Liver (tissue), 3 donors: Measurements from ENCODE around the gene CETN3.

ENCODE experiments used
- GABPA ChIP-seq, 2 donors: IDR thresholded peaks in 1 of 2; conservative IDR thresholded peaks in 1 of 2; 2 replicates each; pipeline ENCODE4 v1.6.1; 2016; ENCODE audit warnings: antibody characterized with exemption in 2 of 2, mild to moderate bottlenecking in 1 of 2, moderate library complexity in 1 of 2
- TAF1 ChIP-seq: conservative IDR thresholded peaks from 2 replicates; pipeline ENCODE4 v1.6.1; 2016; ENCODE audit warnings: antibody characterized with exemption, mild to moderate bottlenecking
- TF ChIP-seq, protein P1 (sequence below): fragments of 150-350 bp; IDR thresholded peaks from 2 replicates; pipeline ENCODE4 v1.5.1; 2017; ENCODE audit warnings: improper control_type of control experiment, low read depth, low read length; ENCODE audit not compliant: missing input control
- TF ChIP-seq, protein P2 (sequence below): IDR thresholded peaks from 2 replicates; pipeline ENCODE4 v1.6.1; 2016; ENCODE audit warnings: antibody characterized with exemption, mild to moderate bottlenecking
- donor health status: healthy.
- donor health status: healthy.

DNA sequence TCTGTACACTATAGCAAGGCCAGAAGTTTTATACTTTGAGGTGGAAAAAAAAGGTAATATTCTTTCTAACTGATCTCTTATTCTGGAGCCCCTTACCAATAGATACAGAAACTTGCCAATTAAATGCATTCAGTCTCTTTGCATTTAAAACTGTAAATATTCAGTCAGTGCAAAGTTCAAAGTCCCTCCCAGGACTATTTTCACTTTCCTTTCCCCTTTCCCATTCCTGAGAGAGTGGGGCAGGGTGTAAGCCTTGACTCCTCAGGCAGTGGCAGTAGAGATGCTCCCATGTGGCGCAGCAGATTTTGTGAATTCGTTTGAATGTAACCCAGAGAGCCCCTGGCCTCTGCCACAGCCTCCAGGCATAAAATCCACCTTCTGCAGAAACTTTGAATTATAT is 29.9 kb downstream of the CETN3 start:
- TF ChIP-seq, protein P1, sequence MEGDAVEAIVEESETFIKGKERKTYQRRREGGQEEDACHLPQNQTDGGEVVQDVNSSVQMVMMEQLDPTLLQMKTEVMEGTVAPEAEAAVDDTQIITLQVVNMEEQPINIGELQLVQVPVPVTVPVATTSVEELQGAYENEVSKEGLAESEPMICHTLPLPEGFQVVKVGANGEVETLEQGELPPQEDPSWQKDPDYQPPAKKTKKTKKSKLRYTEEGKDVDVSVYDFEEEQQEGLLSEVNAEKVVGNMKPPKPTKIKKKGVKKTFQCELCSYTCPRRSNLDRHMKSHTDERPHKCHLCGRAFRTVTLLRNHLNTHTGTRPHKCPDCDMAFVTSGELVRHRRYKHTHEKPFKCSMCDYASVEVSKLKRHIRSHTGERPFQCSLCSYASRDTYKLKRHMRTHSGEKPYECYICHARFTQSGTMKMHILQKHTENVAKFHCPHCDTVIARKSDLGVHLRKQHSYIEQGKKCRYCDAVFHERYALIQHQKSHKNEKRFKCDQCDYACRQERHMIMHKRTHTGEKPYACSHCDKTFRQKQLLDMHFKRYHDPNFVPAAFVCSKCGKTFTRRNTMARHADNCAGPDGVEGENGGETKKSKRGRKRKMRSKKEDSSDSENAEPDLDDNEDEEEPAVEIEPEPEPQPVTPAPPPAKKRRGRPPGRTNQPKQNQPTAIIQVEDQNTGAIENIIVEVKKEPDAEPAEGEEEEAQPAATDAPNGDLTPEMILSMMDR, result no peak
- no peak for TF ChIP-seq TAF1
- TF ChIP-seq, protein P2, sequence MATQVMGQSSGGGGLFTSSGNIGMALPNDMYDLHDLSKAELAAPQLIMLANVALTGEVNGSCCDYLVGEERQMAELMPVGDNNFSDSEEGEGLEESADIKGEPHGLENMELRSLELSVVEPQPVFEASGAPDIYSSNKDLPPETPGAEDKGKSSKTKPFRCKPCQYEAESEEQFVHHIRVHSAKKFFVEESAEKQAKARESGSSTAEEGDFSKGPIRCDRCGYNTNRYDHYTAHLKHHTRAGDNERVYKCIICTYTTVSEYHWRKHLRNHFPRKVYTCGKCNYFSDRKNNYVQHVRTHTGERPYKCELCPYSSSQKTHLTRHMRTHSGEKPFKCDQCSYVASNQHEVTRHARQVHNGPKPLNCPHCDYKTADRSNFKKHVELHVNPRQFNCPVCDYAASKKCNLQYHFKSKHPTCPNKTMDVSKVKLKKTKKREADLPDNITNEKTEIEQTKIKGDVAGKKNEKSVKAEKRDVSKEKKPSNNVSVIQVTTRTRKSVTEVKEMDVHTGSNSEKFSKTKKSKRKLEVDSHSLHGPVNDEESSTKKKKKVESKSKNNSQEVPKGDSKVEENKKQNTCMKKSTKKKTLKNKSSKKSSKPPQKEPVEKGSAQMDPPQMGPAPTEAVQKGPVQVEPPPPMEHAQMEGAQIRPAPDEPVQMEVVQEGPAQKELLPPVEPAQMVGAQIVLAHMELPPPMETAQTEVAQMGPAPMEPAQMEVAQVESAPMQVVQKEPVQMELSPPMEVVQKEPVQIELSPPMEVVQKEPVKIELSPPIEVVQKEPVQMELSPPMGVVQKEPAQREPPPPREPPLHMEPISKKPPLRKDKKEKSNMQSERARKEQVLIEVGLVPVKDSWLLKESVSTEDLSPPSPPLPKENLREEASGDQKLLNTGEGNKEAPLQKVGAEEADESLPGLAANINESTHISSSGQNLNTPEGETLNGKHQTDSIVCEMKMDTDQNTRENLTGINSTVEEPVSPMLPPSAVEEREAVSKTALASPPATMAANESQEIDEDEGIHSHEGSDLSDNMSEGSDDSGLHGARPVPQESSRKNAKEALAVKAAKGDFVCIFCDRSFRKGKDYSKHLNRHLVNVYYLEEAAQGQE, result no peak
- TF ChIP-seq GABPA (IDR thresholded peaks at IDR 0.05 in 1 of 2, conservative IDR thresholded peaks at IDR 0.05 in 1 of 2), result no peak
